ENCODE results near the gene NTNG1.

- TF ChIP-seq POLR2A (IDR thresholded peaks at IDR 0.05; ENCODE audit: low read length) (no peak), GATA1 (IDR thresholded peaks at IDR 0.05; ENCODE audit: low read depth, low read length) (no peak)
Observed at GRCh38 chr1:107124694-107125093, 16.1 kb upstream of the NTNG1 start.

Data from erythroblast (primary cell).